ENCODE results near the gene AKAP7.

- TF ChIP-seq CTCF (IDR thresholded peaks at IDR 0.05) (no peak), POLR2A (IDR thresholded peaks at IDR 0.05; ENCODE audit: low read depth) (no peak)
Observed at GRCh38 chr6:131322125-131322524, 186.9 kb downstream of the AKAP7 start.
